K562 (cell line): Measurements from ENCODE around the gene PELI3. TPM values are rescaled to one million over a fixed set of nuclear protein-coding genes. Genes with fewer than 3 reads are reported as not detected.
A peak's percentile ranks its signal among the peaks of the same experiment; 100 is the strongest.

ENCODE experiments used
- CBX3 ChIP-seq, 2 experiments: IDR thresholded peaks; 1 replicate in 1 of 2; 2 replicates in 1 of 2; pipeline ENCODE4 v1.6.1; 2012; ENCODE audit warnings: inconsistent platforms in 2 of 2, low read length in 2 of 2, borderline replicate concordance in 1 of 2, control low read depth in 1 of 2
- CEBPG ChIP-seq, 3 experiments: fragments of 200-800 bp in 1 of 3; sonication (Bioruptor generic) in 1 of 3; sonication (generic) in 1 of 3; formaldehyde crosslinking in 1 of 3; IDR thresholded peaks in 2 of 3; conservative IDR thresholded peaks in 1 of 3; 2 replicates each; pipeline versions ENCODE4 v1.6.1 to v1.8.0; 2016 to 2022; ENCODE audit warnings: missing compliant biosample characterization in 2 of 3, missing genetic modification characterization in 2 of 3, mild to moderate bottlenecking in 1 of 3, missing genetic modification reagents in 1 of 3
- CTBP1 ChIP-seq: fragments of 450-650 bp; IDR thresholded peaks from 2 replicates; pipeline ENCODE4 v1.6.1; 2016; ENCODE audit warnings: borderline replicate concordance
- CXXC5 ChIP-seq: fragments of 250-450 bp; sonication (Bioruptor Pico); IDR thresholded peaks from 2 replicates; pipeline ENCODE4 v1.8.0; 2022; ENCODE audit warnings: inconsistent platforms, mild to moderate bottlenecking, moderate library complexity
- EHMT2 ChIP-seq: fragments of 450-650 bp; IDR thresholded peaks from 2 replicates; pipeline ENCODE4 v1.6.1; 2018; ENCODE audit warnings: antibody characterized with exemption
- ESRRA ChIP-seq: fragments of 450-650 bp; IDR thresholded peaks from 2 replicates; pipeline ENCODE4 v1.6.1; 2014; ENCODE audit warnings: low read depth, mild to moderate bottlenecking, moderate library complexity, borderline replicate concordance
- ETV6 ChIP-seq, 3 experiments: fragments of 150-350 bp in 1 of 3; sonication (generic) in 1 of 3; formaldehyde crosslinking in 1 of 3; IDR thresholded peaks; 2 replicates each; pipeline versions ENCODE4 v1.6.1 to v1.8.0; 2014 to 2022; ENCODE audit warnings: borderline replicate concordance in 2 of 3, low read depth in 2 of 3, antibody characterized with exemption in 1 of 3, low read length in 1 of 3, mild to moderate bottlenecking in 1 of 3, missing genetic modification reagents in 1 of 3
- FOXK1 ChIP-seq: sonication (generic); formaldehyde crosslinking; IDR thresholded peaks from 2 replicates; pipeline ENCODE4 v1.8.0; 2022; ENCODE audit warnings: missing genetic modification reagents, mild to moderate bottlenecking, borderline replicate concordance
- HMG20A ChIP-seq: fragments of 450-650 bp; formaldehyde crosslinking; conservative IDR thresholded peaks from 2 replicates; pipeline ENCODE4 v1.4.0; 2020; ENCODE audit warnings: mild to moderate bottlenecking, mixed read lengths
- MEF2D ChIP-seq: conservative IDR thresholded peaks from 2 replicates; pipeline ENCODE4 v1.6.1; 2016; ENCODE audit warnings: low read depth, missing genetic modification characterization, missing compliant biosample characterization
- MTA2 ChIP-seq: fragments of 450-650 bp; IDR thresholded peaks from 2 replicates; pipeline ENCODE4 v1.6.1; 2016; ENCODE audit warnings: low read depth
- PHF8 ChIP-seq: fragments of 200-600 bp; sonication (generic); IDR thresholded peaks from 2 replicates; pipeline ENCODE4 v1.6.1; 2012; ENCODE audit warnings: mixed run types, mild to moderate bottlenecking, inconsistent platforms, low read length, moderate library complexity, borderline replicate concordance
- POLR2A ChIP-seq: fragments of 450-650 bp; conservative IDR thresholded peaks from 2 replicates; pipeline ENCODE4 v1.6.1; 2016
- TEAD4 ChIP-seq, 2 experiments: sonication (generic) in 1 of 2; formaldehyde crosslinking in 1 of 2; IDR thresholded peaks; 2 replicates each; pipeline versions ENCODE4 v1.6.1 to v1.8.0; 2012 to 2022; ENCODE audit warnings: borderline replicate concordance in 1 of 2, inconsistent platforms in 1 of 2, low read length in 1 of 2, mild to moderate bottlenecking in 1 of 2, missing genetic modification reagents in 1 of 2
- THRAP3 ChIP-seq: fragments of 450-650 bp; IDR thresholded peaks from 2 replicates; pipeline ENCODE4 v1.6.1; 2016; ENCODE audit warnings: mild to moderate bottlenecking, inconsistent platforms, borderline replicate concordance
- ZC3H4 ChIP-seq: sonication (generic); formaldehyde crosslinking; IDR thresholded peaks from 2 replicates; pipeline ENCODE4 v1.9.0; 2021; ENCODE audit warnings: missing genetic modification reagents, borderline replicate concordance
- ZNF239 ChIP-seq: fragments of 250-450 bp; sonication (Bioruptor Pico); IDR thresholded peaks from 2 replicates; pipeline ENCODE4 v1.4.0; 2020; ENCODE audit warnings: mild to moderate bottlenecking
- ZNF696 ChIP-seq: fragments of 250-450 bp; sonication (Bioruptor Pico); conservative IDR thresholded peaks from 2 replicates; pipeline ENCODE4 v1.4.0; 2020; ENCODE audit warnings: mild to moderate bottlenecking, moderate library complexity
- polyA plus RNA-seq, 8 experiments: library from polyadenylated mRNA; depleted of rRNA in 4 of 8; stranded (reverse) in 5 of 8; unstranded in 3 of 8; fragments of >200 nt; fragmentation: Nextera tagmentation in 2 of 8; fragmentation: Illumina TruSeq in 1 of 8; extraction: Ambion mirVana in 2 of 8; extraction: Trizol in 1 of 8; gene quantifications; 2 replicates each; pipeline versions ENCODE4 v1.2.1 to v1.2.3, GENCODE V29; 2011 to 2014; ENCODE audit warnings: inconsistent platforms in 1 of 8, missing spikeins in 1 of 8
- total RNA-seq, 7 experiments: library from RNA; depleted of rRNA in 6 of 7; stranded (reverse); fragments of >200 nt in 6 of 7; fragmentation: Illumina TruSeq in 2 of 7; extraction: Trizol in 2 of 7; gene quantifications; 2 replicates each; pipeline versions ENCODE4 v1.2.1 to v1.2.3, GENCODE V29; 2011 to 2021; ENCODE audit warnings: low replicate concordance in 1 of 7
- TF ChIP-seq, protein P1 (sequence below): sonication (generic); formaldehyde crosslinking; IDR thresholded peaks from 2 replicates; pipeline ENCODE4 v1.8.0; 2022; ENCODE audit warnings: mild to moderate bottlenecking, missing genetic modification reagents, borderline replicate concordance
- TF ChIP-seq, protein P2 (sequence below): sonication (generic); formaldehyde crosslinking; IDR thresholded peaks from 2 replicates; pipeline ENCODE4 v1.8.0; 2022; ENCODE audit warnings: mild to moderate bottlenecking, low read depth, missing genetic modification reagents
- TF ChIP-seq, protein P3 (sequence below): fragments of 200-800 bp; sonication (Bioruptor generic); IDR thresholded peaks from 2 replicates; pipeline ENCODE4 v1.6.1; 2017; ENCODE audit warnings: missing genetic modification characterization, missing compliant biosample characterization

PELI3 gene
- total and polyA plus RNA-seq, 9 of the 15 experiments (the other 6 are each of a cell fraction or from before 2014, with no cell fraction given): 0.17 to 4.2 (median 1.9) TPM

DNA sequence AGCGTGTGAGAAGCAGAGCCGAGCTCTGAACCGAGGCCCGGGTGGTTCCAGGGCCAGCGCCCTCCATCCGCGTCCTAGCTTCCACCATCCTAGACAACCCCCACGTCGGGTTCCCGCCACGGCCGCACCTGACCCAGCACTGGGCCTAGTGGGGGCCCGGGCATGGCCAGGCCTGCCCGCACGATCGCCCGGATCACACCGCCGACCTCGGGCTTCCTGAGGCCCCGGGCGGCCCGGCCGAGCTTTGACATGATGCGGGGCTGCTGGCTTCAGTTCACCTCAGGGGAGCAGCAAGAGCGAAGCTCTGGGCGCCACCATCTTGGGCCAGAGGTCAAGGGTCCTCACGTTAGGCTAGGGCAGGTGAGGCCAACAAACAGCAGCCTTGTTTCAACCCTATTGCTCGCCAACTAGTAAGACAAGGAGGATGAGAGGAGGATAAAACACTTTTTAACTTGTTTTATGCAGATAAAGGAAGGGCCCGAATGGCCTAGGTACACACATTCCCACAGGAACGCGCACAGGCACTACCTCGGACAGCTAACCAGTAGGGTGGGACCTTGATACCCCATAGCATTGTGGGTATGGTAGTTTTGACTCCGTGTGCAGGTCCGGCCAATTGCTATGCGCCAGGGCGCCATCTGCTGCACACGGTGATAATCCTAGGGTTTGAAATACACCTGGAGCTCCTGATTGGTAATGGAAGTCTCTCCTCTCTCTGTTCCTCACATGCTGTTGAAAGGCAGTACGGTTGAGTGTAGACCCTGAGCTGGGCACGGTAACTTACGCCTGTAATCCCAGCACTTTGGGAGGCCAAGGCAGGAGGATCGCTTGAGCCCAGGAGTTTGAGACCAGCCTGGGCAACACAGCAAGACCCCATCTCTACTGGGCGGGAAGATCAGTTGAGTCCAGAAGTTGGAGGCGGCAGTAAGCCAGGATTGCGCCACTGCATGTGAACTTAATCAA, 27.9 kb upstream of the PELI3 start, which contains the start of gene MRPL11 (continued):
- TF ChIP-seq CEBPG (CRISPR knock-in tag; IDR thresholded peaks at IDR 0.05): no peak
- TF ChIP-seq CEBPG (tag; conservative IDR thresholded peaks at IDR 0.05 in 1 of 2, IDR thresholded peaks at IDR 0.05 in 1 of 2): no peak
- TF ChIP-seq FOXK1: 0 out of 2 replicates have a peak, but pooled peaks have one; percentile 10
- no peak for TF ChIP-seq ETV6 (IDR thresholded peaks at IDR 0.05; ENCODE audit: borderline replicate concordance in 1 of 2, low read depth in 2 of 2, low read length in 1 of 2)
- no peak for TF ChIP-seq ETV6 (CRISPR knock-in tag; IDR thresholded peaks at IDR 0.05; ENCODE audit: borderline replicate concordance)
- TF ChIP-seq MEF2D (tag): peak; percentile 57; the same call in 1 of the 2 replicates
- TF ChIP-seq, protein P1, sequence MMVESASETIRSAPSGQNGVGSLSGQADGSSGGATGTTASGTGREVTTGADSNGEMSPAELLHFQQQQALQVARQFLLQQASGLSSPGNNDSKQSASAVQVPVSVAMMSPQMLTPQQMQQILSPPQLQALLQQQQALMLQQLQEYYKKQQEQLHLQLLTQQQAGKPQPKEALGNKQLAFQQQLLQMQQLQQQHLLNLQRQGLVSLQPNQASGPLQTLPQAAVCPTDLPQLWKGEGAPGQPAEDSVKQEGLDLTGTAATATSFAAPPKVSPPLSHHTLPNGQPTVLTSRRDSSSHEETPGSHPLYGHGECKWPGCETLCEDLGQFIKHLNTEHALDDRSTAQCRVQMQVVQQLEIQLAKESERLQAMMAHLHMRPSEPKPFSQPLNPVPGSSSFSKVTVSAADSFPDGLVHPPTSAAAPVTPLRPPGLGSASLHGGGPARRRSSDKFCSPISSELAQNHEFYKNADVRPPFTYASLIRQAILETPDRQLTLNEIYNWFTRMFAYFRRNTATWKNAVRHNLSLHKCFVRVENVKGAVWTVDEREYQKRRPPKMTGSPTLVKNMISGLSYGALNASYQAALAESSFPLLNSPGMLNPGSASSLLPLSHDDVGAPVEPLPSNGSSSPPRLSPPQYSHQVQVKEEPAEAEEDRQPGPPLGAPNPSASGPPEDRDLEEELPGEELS (CRISPR knock-in tag): peak; percentile 73; the same call in 1 of the 2 replicates
- TF ChIP-seq, protein P2, sequence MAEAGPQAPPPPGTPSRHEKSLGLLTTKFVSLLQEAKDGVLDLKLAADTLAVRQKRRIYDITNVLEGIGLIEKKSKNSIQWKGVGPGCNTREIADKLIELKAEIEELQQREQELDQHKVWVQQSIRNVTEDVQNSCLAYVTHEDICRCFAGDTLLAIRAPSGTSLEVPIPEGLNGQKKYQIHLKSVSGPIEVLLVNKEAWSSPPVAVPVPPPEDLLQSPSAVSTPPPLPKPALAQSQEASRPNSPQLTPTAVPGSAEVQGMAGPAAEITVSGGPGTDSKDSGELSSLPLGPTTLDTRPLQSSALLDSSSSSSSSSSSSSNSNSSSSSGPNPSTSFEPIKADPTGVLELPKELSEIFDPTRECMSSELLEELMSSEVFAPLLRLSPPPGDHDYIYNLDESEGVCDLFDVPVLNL (CRISPR knock-in tag): peak; percentile 71; the same call in 1 of the 2 replicates
- no peak for TF ChIP-seq HMG20A (CRISPR knock-in tag)
- peak; percentile 82 for TF ChIP-seq ESRRA
- 0 out of 2 replicates have a peak, but pooled peaks have one; percentile 32 for TF ChIP-seq MTA2
- TF ChIP-seq THRAP3: no peak
- peak; percentile 71 for TF ChIP-seq TEAD4 (IDR thresholded peaks at IDR 0.05; ENCODE audit: low read length)
- TF ChIP-seq TEAD4 (CRISPR knock-in tag; IDR thresholded peaks at IDR 0.05; ENCODE audit: borderline replicate concordance): no peak
- peak; percentile 86; the same call in 1 of the 2 replicates for TF ChIP-seq CTBP1
- no peak for TF ChIP-seq ZC3H4
- peak; percentile 63; the same call in 1 of the 2 replicates for TF ChIP-seq CXXC5
- TF ChIP-seq CBX3 (IDR thresholded peaks at IDR 0.05; ENCODE audit: borderline replicate concordance in 1 of 2, low read length in 2 of 2): peak in 1 of 2 experiments; percentile 31; a peak in 2 of 3 replicates
- TF ChIP-seq ZNF696 (CRISPR knock-in tag): no peak
- TF ChIP-seq POLR2A: peak; percentile 86
- TF ChIP-seq EHMT2: 0 out of 2 replicates have a peak, but pooled peaks have one; percentile 37
- TF ChIP-seq, protein P3, sequence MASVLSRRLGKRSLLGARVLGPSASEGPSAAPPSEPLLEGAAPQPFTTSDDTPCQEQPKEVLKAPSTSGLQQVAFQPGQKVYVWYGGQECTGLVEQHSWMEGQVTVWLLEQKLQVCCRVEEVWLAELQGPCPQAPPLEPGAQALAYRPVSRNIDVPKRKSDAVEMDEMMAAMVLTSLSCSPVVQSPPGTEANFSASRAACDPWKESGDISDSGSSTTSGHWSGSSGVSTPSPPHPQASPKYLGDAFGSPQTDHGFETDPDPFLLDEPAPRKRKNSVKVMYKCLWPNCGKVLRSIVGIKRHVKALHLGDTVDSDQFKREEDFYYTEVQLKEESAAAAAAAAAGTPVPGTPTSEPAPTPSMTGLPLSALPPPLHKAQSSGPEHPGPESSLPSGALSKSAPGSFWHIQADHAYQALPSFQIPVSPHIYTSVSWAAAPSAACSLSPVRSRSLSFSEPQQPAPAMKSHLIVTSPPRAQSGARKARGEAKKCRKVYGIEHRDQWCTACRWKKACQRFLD (CRISPR knock-in tag): no peak
- TF ChIP-seq PHF8: peak; percentile 90
- TF ChIP-seq ZNF239: no peak
